ENCODE measurements around the gene CIDEC. TPM values are rescaled to one million over a fixed set of nuclear protein-coding genes. Genes with fewer than 3 reads are reported as not detected.
A peak's percentile ranks its signal among the peaks of the same experiment; 100 is the strongest.
"Not testable (repeated sequence)": the region's sequence is repeated elsewhere in the genome, so short reads cannot be mapped to it uniquely, and the experiment has no call there.

Gene CIDEC
- total RNA-seq, 1 experiment from 2014 or later = not detected

DNA sequence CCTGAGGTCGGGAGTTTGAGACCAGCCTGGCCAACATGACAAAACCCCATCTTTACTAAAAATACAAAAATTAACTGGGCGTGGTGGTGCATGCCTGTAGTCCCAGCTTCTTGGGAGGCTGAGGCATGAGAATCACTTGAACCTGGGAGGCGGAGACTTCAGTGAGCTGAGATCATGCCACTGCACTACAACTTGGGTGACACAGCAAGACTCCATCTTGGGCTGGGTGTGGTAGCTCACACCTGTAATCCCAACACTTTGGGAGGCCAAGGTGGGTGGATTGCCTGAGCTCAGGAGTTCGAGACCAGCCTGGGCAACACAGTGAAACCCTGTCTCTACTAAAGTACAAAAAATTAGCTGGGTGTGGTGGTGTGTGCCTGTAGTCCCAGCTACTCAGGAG lies 3.8 kb downstream of the CIDEC start:
- not testable (repeated sequence) for DNase-seq (ENCODE audit: low read depth)

GRCh38 chr3:9875448-9875847 lies 4.6 kb downstream of the CIDEC start:
- no peak for DNase-seq (ENCODE audit: low read depth)

GRCh38 chr3:9872067-9872466 lies 8.0 kb downstream of the CIDEC start:
- not testable (repeated sequence) for DNase-seq (ENCODE audit: low read depth)

DNA sequence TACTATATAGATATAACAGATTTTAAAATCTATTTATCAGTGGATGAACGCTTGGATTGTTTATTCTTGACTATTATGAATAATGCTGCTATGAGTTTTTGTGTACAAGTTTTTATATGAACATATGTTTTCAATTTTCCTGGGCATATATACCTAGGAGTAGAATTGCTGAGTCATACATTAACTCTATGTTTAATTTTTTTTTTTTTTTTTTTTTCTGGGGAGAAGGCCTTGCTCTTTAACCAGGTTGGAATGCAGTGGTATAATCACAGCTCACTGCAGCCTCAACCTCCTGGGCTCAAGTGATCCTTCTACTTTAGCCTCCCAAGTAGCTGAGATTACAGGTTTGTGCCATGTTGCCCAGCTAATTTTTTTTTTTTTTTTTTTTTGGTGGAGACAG lies 9.1 kb downstream of the CIDEC start:
- DNase-seq (ENCODE audit: low read depth) = peak; percentile 57

GRCh38 chr3:9869955-9870354 lies 10.1 kb downstream of the CIDEC start:
- DNase-seq (ENCODE audit: low read depth) = no peak

- DNase-seq (ENCODE audit: low read depth) = no peak
Observed at GRCh38 chr3:9867106-9867505, 12.9 kb downstream of the CIDEC start.

GRCh38 chr3:9866639-9867038 lies 13.4 kb downstream of the CIDEC start:
- no peak for DNase-seq (ENCODE audit: low read depth)

GRCh38 chr3:9865125-9865637 lies 14.9 kb downstream of the CIDEC start:
- DNase-seq (ENCODE audit: low read depth) = not testable (repeated sequence)

DNA sequence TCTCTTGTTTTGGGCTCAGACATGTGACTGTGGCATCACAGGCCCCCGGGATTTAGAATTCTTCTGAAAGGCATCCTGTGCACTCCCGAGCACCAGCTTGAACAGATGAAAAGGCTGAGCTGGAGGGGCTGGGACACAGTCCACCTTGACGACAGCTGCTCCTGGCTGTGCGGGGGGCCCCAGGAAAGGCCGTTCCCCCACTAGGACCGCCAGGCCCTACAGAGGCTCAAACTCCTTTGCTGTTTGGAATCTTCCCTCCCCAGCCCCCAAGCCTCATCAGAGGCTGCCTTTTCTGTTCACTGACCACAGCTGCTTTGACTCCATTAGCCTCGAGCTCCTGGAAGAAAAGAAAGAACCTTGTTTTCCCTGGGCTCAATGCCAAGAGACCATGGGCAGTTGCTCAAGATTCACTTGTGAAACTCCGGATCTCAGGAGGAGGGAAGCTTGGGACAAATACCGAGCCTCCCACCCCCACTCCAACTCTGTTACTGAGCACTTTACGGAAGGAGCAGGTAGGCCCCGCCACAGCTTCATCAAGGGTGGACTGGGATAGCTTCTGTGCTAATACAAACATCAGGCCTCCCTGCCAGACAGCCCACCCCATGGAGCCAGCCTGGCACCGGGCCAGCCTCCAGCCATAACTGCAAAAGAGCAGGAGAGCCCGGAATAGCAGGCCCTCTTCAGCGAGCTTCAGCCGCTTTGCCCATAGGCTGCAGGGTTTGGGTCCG lies 15.7 kb downstream of the CIDEC start:
- DNase-seq (ENCODE audit: low read depth) = peak; percentile 71

DNA sequence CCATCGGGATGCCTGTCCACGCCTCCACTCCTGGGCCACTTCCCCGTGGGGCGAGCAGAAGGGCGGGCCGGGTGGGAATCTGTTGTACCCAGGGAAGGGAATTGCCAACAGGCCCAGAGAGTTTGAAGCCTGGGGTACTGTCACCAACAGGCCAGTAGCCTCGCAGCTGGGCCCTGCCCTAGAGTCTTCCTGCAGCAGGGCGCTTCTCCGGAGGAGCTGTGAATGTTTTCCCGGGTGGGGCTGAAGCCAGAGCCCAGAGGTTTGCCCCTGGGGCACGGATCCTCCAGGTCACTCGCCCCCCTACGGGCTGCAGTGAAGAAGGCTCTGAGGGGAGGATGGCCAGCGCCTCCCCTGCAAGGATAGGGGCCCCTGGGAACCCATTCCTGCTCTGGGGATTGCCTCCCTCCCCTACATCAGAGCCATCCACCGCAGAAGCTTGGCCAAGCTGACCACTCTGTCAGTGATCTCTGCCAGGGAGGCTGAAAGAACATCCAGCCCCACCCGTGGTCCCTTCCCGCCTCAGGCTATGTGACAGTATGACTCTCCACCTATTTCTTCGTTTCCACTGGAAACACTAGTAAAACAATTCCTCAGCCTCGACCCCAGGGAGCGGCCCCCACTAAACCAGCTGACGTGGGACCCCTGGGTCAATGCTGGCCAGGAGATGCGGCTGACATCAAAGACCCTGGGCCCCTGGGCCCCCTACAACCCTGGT lies 16.8 kb downstream of the CIDEC start:
- no peak for DNase-seq (ENCODE audit: low read depth)

DNA sequence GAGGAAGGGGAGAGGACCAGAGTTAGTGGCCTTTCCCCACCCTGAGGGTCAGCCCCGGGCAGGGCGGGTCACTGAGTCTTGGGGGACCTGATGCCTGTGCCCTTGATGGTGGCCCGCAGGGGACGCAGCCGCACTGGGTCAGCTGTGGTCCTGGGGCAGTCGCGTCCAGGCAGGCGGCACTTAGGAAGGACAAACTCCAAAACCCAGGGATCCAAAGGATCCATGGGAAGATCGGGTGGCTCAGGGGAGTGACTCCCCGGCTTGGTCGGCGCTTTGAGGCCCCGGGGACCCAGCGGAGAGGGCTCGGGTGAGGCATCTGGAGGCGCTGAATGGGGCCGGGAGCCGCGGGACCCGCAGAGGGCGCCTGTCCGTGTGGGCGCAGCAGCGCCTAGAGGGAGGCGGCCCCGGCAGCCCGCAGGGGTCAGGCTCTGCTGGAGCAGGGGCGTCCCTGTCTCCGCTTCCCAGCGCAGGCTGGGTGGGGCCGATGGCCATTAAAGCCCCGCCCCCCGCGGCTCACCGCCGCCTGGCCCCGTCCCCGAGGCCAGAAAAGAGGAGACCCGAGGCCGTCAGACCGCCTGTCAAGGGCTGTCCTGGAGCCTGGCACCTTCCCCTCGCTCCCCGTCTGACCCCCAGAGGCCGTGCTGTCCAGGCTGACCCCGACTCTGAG lies 17.5 kb downstream of the CIDEC start:
- no peak for DNase-seq (ENCODE audit: low read depth)

DNA sequence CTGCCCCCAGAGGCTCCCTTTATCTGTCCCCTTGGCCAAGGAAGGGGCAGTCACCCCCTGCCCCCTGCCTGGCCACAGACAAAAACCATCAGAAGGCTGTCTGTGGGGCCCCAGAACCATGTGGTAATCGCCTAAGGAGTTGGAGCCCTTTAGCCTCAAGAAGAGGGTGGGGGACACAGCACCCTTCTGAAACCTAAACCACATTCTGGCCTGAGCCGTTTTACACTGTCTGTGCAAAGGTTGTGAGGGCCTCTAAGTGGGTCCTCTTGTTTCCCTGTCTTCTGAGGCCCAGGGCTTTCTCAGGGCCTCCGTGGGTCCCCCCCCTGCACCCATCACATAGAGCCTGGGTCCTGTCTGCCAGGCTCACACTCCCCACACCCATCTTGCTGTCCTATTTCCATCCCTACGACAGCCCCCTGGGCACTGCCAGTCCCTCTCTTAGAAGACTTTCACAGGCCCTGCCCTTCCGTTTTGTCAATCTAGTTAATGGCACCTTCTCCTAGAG lies 18.4 kb downstream of the CIDEC start:
- no peak for DNase-seq (ENCODE audit: low read depth)

DNA sequence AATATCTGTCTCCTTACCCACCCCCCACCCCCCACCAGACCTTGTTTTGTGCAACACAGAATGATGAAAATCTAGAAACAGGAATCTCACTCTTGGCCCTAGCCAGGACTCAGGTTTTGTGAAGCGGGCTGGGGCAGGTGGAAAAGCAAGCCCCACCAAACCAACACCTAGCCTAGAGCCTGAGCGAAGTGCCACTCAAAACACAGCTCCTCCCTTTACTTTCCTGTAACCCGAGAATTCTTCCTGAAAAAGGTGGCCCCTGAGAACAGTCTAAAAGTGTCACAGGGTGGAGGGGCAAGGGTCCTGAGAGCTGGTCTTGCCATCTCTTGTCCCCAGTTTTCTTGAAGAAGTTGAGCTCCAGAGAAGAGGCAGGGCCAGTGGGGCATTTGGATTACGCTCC lies 18.9 kb downstream of the CIDEC start:
- no peak for DNase-seq (ENCODE audit: low read depth)

GRCh38 chr3:9859530-9860025 lies 20.5 kb downstream of the CIDEC start:
- DNase-seq (ENCODE audit: low read depth) = no peak

- DNase-seq (ENCODE audit: low read depth) = no peak
Observed at GRCh38 chr3:9855594-9855993, 24.5 kb downstream of the CIDEC start.

DNA sequence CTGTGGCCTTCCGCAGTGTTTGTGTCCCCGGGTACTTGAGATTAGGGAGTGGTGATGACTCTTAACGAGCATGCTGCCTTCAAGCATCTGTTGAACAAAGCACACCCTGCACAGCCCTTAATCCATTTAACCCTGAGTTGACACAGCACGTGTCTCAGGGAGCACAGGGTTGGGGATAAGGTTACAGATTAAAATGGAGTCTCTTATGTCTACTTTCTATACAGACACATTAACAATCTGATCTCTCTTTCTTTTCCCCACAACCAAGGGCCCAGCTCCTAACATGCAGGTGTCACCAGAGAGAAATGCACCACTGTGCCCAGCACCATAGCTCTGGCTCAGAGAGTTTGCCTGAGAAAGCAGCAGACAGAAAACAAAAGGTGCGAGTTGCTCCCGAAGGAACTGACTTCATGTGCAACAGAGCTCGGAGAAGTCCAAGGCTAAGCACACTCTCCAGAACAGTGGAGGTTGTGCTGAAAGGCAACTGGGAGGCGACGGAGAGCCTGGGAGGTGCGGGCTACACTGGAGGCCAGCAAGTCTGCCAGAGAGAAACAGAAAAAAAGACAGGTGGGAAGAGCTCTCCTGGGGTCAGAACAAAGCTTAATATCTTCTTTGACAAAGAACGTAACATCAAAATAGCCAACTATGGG lies 25.6 kb downstream of the CIDEC start:
- not testable (repeated sequence) for DNase-seq (ENCODE audit: low read depth)

- no peak for DNase-seq (ENCODE audit: low read depth)
Observed at GRCh38 chr3:9852528-9852927, 27.5 kb downstream of the CIDEC start.

DNA sequence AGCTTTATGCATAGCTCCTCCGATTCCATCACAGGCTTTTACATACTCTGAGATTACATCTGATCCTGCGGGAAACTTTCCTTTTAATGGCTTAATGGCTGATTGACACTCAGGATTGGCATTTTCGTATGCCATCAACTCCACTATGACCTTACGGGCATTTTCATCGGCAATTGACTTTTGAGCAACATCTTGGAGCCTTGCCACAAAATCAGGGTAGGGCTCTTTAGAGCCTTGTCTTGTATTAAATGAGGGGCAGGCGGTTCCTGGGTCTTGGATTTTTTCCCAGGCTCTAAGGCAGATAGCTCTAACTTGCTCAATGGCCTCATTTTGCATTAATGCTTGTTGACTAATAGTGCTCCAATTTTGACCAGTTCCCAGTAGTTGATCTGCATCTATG lies 28.1 kb downstream of the CIDEC start:
- not testable (repeated sequence) for DNase-seq (ENCODE audit: low read depth)

- not testable (repeated sequence) for DNase-seq (ENCODE audit: low read depth)
Observed at GRCh38 chr3:9851383-9851782, 28.7 kb downstream of the CIDEC start.

DNA sequence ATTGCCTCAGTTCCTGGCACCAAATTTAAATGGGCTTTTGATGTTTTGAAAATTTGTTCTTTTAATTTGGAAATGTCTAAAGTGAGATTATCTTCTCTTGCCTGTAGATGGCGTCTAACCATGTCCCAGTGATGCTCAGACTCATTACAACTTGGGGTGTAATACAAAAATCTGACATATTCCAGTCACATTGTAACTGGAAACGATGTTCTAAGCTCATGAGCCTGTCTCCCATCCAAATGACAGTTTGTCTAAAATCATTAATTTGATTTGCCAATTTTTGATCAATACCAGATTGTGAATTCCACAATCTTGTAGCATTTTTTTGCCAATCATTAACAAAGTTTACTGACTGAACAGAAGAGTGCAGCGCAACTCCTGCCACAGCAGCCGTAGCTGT lies 31.2 kb downstream of the CIDEC start:
- peak; percentile 33 for DNase-seq (ENCODE audit: low read depth)

- not testable (repeated sequence) for DNase-seq (ENCODE audit: low read depth)
Observed at GRCh38 chr3:9847870-9848269, 32.2 kb downstream of the CIDEC start.

Measured in M059J (cell line).